ENCODE measurements around the gene GADD45A. TPM values are rescaled to one million over a fixed set of nuclear protein-coding genes. Genes with fewer than 3 reads are reported as not detected.
"Not testable (repeated sequence)": the region's sequence is repeated elsewhere in the genome, so short reads cannot be mapped to it uniquely, and the experiment has no call there.

The GADD45A gene
- total RNA-seq, 1 donor from 2014 or later: 107 TPM

DNA sequence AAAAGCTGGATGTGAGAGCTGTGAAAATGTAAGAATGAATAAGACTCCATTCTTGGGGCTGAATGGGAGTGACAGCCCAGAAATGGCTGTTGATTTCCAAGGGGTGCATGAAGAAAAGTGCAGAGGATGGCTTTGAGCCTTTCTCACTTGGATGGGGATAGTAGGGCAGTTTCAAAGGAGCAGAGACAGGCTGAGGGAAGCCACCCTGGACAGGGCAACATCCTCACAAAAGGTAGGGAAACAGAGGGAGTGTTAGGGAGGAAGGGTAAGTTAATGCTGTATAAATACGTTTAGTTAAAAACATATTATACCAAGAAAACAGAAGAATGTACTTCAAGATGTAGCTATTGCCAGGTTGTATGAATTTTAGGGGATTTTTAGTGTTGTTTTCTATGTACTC lies 38.1 kb downstream of the GADD45A start:
- TF ChIP-seq, protein P1, sequence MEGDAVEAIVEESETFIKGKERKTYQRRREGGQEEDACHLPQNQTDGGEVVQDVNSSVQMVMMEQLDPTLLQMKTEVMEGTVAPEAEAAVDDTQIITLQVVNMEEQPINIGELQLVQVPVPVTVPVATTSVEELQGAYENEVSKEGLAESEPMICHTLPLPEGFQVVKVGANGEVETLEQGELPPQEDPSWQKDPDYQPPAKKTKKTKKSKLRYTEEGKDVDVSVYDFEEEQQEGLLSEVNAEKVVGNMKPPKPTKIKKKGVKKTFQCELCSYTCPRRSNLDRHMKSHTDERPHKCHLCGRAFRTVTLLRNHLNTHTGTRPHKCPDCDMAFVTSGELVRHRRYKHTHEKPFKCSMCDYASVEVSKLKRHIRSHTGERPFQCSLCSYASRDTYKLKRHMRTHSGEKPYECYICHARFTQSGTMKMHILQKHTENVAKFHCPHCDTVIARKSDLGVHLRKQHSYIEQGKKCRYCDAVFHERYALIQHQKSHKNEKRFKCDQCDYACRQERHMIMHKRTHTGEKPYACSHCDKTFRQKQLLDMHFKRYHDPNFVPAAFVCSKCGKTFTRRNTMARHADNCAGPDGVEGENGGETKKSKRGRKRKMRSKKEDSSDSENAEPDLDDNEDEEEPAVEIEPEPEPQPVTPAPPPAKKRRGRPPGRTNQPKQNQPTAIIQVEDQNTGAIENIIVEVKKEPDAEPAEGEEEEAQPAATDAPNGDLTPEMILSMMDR (IDR thresholded peaks at IDR 0.05; ENCODE audit: insufficient read depth, low read length, severe bottlenecking): no peak
- DNase-seq (ENCODE audit: low read depth) (no peak), FAIRE-seq (no peak)
- H3K36me3 ChIP-seq (ENCODE audit: control insufficient read depth, insufficient read depth, low read length): no peaks in the 10 kb centered on the region
- no peaks in the 10 kb centered on the region for H3K27me3 ChIP-seq (ENCODE audit: control insufficient read depth, insufficient read depth, low read length)
- H3K4me3 ChIP-seq (ENCODE audit: low read depth, low read length): no peak overlapping the region

DNA sequence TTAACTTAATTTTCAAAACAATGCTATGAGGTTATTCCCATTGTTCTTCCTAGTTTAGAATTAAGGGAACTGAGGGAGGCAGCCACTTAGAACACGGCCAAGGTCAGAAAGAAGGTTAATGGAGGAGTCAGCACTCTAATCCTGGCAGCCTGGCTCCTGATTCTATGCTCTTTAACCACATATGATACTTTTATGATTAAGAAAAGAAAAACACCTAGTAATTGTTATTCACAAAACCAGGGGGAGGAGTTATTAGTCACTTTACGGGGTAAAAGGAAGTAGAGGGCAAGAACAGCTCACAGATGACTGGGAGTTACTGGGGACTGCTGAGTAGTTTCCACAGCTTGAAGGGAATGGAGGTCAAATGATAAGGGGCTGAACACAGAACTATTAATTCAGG lies 38.6 kb downstream of the GADD45A start:
- H3K27me3 ChIP-seq (ENCODE audit: control insufficient read depth, insufficient read depth, low read length): no peaks in the 10 kb centered on the region
- H3K4me3 ChIP-seq (ENCODE audit: low read depth, low read length): no peak overlapping the region
- H3K36me3 ChIP-seq (ENCODE audit: control insufficient read depth, insufficient read depth, low read length): no peaks in the 10 kb centered on the region
- DNase-seq (ENCODE audit: low read depth): peak; percentile 96
- TF ChIP-seq, protein P1 (IDR thresholded peaks at IDR 0.05; ENCODE audit: insufficient read depth, low read length, severe bottlenecking): no peak
- no peak for FAIRE-seq

DNA sequence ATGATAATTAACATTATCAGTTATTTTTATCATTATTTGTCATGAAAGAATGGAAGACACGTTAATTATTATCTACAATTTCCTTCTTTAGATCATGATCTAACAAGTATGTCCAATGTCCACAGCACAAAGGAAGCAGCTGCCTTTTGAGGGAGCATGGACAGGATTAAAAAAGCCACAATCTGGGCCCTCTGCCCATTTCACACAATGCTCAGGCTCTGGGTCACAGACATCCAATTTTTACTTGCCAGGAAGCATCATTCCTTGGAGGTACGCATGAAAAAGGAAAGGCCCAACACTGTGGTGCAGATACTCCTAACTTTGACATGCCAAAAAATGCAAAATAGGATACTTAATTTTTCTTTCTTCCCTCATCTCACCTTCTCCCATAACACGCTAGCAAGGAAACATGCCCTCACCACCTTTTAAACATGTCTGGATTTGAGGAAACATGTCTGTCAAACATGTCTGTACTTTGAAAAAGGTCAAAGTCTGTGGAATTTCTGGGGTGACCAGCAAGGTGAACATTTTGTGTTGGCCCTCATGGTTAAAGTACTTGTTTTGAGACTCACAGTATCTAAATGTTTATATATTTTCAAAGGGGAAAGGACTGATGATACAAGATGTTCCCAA lies 40.0 kb downstream of the GADD45A start:
- Histone ChIP-seq H3K4me3 (ENCODE audit: low read depth, low read length) (no peak overlapping the region), H3K36me3 (ENCODE audit: control insufficient read depth, insufficient read depth, low read length) (no peaks in the 10 kb centered on the region), H3K27me3 (ENCODE audit: control insufficient read depth, insufficient read depth, low read length) (no peaks in the 10 kb centered on the region)
- TF ChIP-seq, protein P1 (IDR thresholded peaks at IDR 0.05; ENCODE audit: insufficient read depth, low read length, severe bottlenecking): no peak
- FAIRE-seq (no peak), DNase-seq (ENCODE audit: low read depth) (peak; percentile 88)

- FAIRE-seq (no peak), DNase-seq (ENCODE audit: low read depth) (peak; percentile 94)
- Histone ChIP-seq H3K36me3 (ENCODE audit: control insufficient read depth, insufficient read depth, low read length) (no peaks in the 10 kb centered on the region), H3K4me3 (ENCODE audit: low read depth, low read length) (no peak overlapping the region), H3K27me3 (ENCODE audit: control insufficient read depth, insufficient read depth, low read length) (no peaks in the 10 kb centered on the region)
- TF ChIP-seq, protein P1 (IDR thresholded peaks at IDR 0.05; ENCODE audit: insufficient read depth, low read length, severe bottlenecking): no peak
Measured at GRCh38 chr1:67726224-67726623, 41.2 kb downstream of the GADD45A start.

- no peaks in the 10 kb centered on the region for H3K36me3 ChIP-seq (ENCODE audit: control insufficient read depth, insufficient read depth, low read length)
- FAIRE-seq (no peak), DNase-seq (ENCODE audit: low read depth) (peak; percentile 51)
- no peaks in the 10 kb centered on the region for H3K27me3 ChIP-seq (ENCODE audit: control insufficient read depth, insufficient read depth, low read length)
- TF ChIP-seq, protein P1 (IDR thresholded peaks at IDR 0.05; ENCODE audit: insufficient read depth, low read length, severe bottlenecking): no peak
- H3K4me3 ChIP-seq (ENCODE audit: low read depth, low read length): no peak overlapping the region
Measured at GRCh38 chr1:67729872-67730271, 44.9 kb downstream of the GADD45A start.

DNA sequence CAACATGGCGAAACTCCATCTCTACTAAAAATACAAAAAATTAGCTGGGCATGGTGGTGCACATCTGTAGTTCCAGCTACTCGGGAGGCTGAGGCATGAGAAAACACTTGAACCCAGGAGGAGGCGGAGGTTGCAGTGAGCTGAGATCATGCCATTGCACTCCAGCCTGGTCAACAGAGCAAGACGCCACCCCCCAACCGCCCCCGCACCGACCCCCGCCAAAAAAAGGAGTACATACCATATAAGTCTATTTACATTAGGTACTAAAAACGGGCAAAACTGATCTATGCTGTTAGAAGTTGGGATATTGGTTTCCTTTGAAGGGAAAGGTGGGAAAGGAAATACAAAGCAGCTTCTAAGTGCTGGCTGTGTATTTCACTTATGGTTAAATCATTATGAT lies 45.3 kb downstream of the GADD45A start:
- H3K27me3 ChIP-seq (ENCODE audit: control insufficient read depth, insufficient read depth, low read length); DNase-seq (ENCODE audit: low read depth); H3K36me3 ChIP-seq (ENCODE audit: control insufficient read depth, insufficient read depth, low read length); FAIRE-seq; H3K4me3 ChIP-seq (ENCODE audit: low read depth, low read length): not testable (repeated sequence)
